Uterus (tissue), 4 donors: ENCODE measurements around the gene BSN. TPM values are rescaled to one million over a fixed set of nuclear protein-coding genes. Genes with fewer than 3 reads are reported as not detected.

Experiments
- DNase-seq, 2 donors: peaks; one replicate each; pipeline ENCODE4 v3.0.0-alpha.2; 2019 to 2020
- H3K27ac ChIP-seq, 2 donors: fragments of 200-600 bp; sonication (generic); 1 replicate in 1 of 2; 2 replicates in 1 of 2; pipeline ENCODE4 v1.5.1; 2016 to 2018
- H3K27me3 ChIP-seq, 2 donors: fragments of 200-600 bp; sonication (generic); one replicate each; pipeline ENCODE4 v1.5.1; 2018 to 2019; ENCODE audit warnings: control low read depth in 1 of 2
- H3K36me3 ChIP-seq, 2 donors: fragments of 200-600 bp; sonication (generic); one replicate each; pipeline ENCODE4 v1.5.1; 2019; ENCODE audit warnings: control low read depth in 1 of 2
- H3K4me1 ChIP-seq, 2 donors: fragments of 200-600 bp; sonication (generic); one replicate each; pipeline ENCODE4 v1.5.1; 2018 to 2019; ENCODE audit warnings: control low read depth in 1 of 2
- H3K4me3 ChIP-seq, 2 donors: fragments of 200-600 bp; sonication (generic); 1 replicate in 1 of 2; 2 replicates in 1 of 2; pipeline ENCODE4 v1.5.1; 2018 to 2019; ENCODE audit warnings: mild to moderate bottlenecking in 1 of 2
- H3K9me3 ChIP-seq, 2 donors: fragments of 200-600 bp; sonication (generic); one replicate each; pipeline ENCODE4 v1.5.1; 2019; ENCODE audit warnings: control low read depth in 1 of 2
- POLR2A ChIP-seq, 2 donors: fragments of 450-650 bp; IDR thresholded peaks; one replicate each; pipeline ENCODE4 v1.6.1; 2016; ENCODE audit warnings: antibody characterized with exemption in 2 of 2, mild to moderate bottlenecking in 1 of 2, moderate library complexity in 1 of 2
- intact Hi-C: fragments of 100-400 bp; cut with DNase I; formaldehyde crosslinking; loops from one replicate; pipeline ENCODE4 v1.15.1; 2023; ENCODE audit warnings: low total_unique reads
- small RNA-seq: library from RNA; depleted of rRNA; stranded (forward); fragments of <200 nt; gene quantifications from one replicate; pipeline ENCODE3, GENCODE V24; 2016
- total RNA-seq, 4 donors: library from RNA; depleted of rRNA in 3 of 4; stranded (reverse); fragments of >200 nt in 3 of 4; gene quantifications; one replicate each; pipeline versions ENCODE4 v1.1.0 to v1.2.4, GENCODE V29; 2014 to 2023
- TF ChIP-seq, protein P1 (sequence below), 4 experiments: fragments of 200-600 bp in 2 of 4; fragments of 450-650 bp in 2 of 4; sonication (generic) in 2 of 4; IDR thresholded peaks; one replicate each; pipeline ENCODE4 v1.5.1; 2016 to 2019; ENCODE audit warnings: antibody characterized with exemption in 4 of 4, mild to moderate bottlenecking in 2 of 4, moderate library complexity in 1 of 4
- donor health status: DM: yes; HTN: yes; CAD: no.

BSN gene
- total RNA-seq, 4 donors from 2014 or later = 0.29 to 0.95 (median 0.60) TPM

DNA sequence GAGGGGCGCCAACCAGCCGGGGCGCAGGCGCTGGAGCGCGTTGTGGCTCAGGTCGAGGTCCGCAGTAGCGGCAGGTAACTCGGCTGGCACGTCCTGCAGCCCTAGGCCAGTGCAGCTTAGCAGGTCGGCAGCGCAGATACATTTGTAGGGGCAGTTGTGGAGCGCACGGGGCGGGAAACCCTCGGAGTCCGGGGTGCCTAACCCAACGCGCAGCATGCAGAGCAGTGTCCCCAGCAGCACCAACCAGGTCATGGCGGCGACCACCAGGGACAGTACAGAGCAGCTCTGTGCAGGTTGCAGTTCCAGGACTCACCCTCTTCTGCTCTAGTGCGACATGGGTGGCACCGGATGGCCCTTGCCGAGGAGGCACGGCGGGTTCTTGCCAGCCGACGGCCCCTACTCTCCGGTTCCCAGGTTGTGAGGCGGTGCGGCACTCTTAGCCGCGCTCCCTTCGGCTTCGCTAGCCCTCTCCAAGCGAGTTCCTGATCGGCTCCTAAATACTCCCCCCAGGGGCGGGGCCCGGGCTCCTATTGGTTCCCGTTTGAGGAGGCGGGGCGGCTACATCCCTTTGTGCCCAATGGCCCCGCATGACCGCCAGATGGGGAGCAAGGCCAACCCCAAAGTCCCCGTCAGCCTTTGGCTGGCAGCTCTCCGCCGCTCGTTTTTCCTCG is 165.1 kb downstream of the BSN start, which contains the start of gene AMIGO3:
AMIGO3 (minus strand) TSS at position 471 of the 671 bp plus-strand sequence; CDS start at position 252, 219 bp downstream.
- intact Hi-C loops = no loop called here
- TF ChIP-seq POLR2A (IDR thresholded peaks at IDR 0.05) = peak; percentile 72 to 79
- TF ChIP-seq, protein P1, sequence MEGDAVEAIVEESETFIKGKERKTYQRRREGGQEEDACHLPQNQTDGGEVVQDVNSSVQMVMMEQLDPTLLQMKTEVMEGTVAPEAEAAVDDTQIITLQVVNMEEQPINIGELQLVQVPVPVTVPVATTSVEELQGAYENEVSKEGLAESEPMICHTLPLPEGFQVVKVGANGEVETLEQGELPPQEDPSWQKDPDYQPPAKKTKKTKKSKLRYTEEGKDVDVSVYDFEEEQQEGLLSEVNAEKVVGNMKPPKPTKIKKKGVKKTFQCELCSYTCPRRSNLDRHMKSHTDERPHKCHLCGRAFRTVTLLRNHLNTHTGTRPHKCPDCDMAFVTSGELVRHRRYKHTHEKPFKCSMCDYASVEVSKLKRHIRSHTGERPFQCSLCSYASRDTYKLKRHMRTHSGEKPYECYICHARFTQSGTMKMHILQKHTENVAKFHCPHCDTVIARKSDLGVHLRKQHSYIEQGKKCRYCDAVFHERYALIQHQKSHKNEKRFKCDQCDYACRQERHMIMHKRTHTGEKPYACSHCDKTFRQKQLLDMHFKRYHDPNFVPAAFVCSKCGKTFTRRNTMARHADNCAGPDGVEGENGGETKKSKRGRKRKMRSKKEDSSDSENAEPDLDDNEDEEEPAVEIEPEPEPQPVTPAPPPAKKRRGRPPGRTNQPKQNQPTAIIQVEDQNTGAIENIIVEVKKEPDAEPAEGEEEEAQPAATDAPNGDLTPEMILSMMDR (IDR thresholded peaks at IDR 0.05) = peak; percentile 19 to 77 (median 60)
- Histone ChIP-seq H3K27me3 (no peaks in the 10 kb centered on the region), H3K36me3 (no peaks in the 10 kb centered on the region), H3K4me3 (peak within 1 kb of the TSS; percentile 45 to 46), H3K4me1 (peaks cover 0 to 15% of the 10 kb centered on the region in 2 donors), H3K27ac (peak within 1 kb of the TSS; percentile 25 to 40), H3K9me3 (no peaks in the 10 kb centered on the region)
- peak; percentile 95 for DNase-seq

Small RNA genes within 50 kb of the gene (small RNA-seq; reads per million reads assigned to genes)
- not detected for gene AMIGO3

Other genes starting within 250 kb of the BSN start
- 10 to 100 TPM in 3 of 4 donors, 1 to 10 TPM in 1; 9.2 to 78.3 (median 28.8) TPM for gene USP4, start 214.4 kb upstream of the BSN start, total RNA-seq
- 100 to 1,000 TPM in 2 of 4 donors, 10 to 100 TPM in 2; 40.2 to 450 (median 81.2) TPM for gene GPX1, start 196.1 kb upstream of the BSN start, total RNA-seq
- 100 to 1,000 TPM; 282 to 493 (median 419) TPM for gene RHOA, start 142.5 kb upstream of the BSN start, total RNA-seq
- gene TCTA, start 142.1 kb upstream of the BSN start, total RNA-seq = 10 to 100 TPM in 3 of 4 donors, 1 to 10 TPM in 1; 2.1 to 26.0 (median 18.7) TPM
- 10 to 100 TPM in 3 of 4 donors, 1 to 10 TPM in 1; 1.5 to 17.9 (median 14.0) TPM for gene AMT, start 132.0 kb upstream of the BSN start, total RNA-seq
- gene NICN1, start 125.2 kb upstream of the BSN start, total RNA-seq = 10 to 100 TPM in 1 of 4 donors, 1 to 10 TPM in 3; 4.4 to 23.4 (median 6.8) TPM
- 10 to 100 TPM; 34.3 to 76.4 (median 48.1) TPM for gene DAG1, start 84.2 kb upstream of the BSN start, total RNA-seq
- 10 to 100 TPM; 35.3 to 78.7 (median 61.4) TPM for gene APEH, start 119.9 kb downstream of the BSN start, total RNA-seq
- 10 to 100 TPM in 2 of 4 donors, 1 to 10 TPM in 1, not detected in 1; 5.1 to 11.5 (median 10.4) TPM for gene MST1, start 135.0 kb downstream of the BSN start, total RNA-seq
- gene RNF123, start 135.1 kb downstream of the BSN start, total RNA-seq = 10 to 100 TPM; 10.9 to 47.3 (median 25.3) TPM
- gene AMIGO3, start 165.2 kb downstream of the BSN start, total RNA-seq = not detected
- 10 to 100 TPM in 3 of 4 donors, 1 to 10 TPM in 1; 7.7 to 44.8 (median 27.1) TPM for gene GMPPB, start 169.5 kb downstream of the BSN start, total RNA-seq
- gene IP6K1, start 232.1 kb downstream of the BSN start, total RNA-seq = 10 to 100 TPM; 41.8 to 58.4 (median 50.9) TPM
- gene CDHR4, start 245.4 kb downstream of the BSN start, total RNA-seq = 1 to 10 TPM in 1 of 4 donors, under 1 TPM in 1, not detected in 2; 0.41 to 1.6 TPM
- gene INKA1, start 248.8 kb downstream of the BSN start, total RNA-seq = 10 to 100 TPM in 1 of 4 donors, 1 to 10 TPM in 3; 3.1 to 16.7 (median 6.6) TPM